COLO829 (cell line): ENCODE results near the gene ITGBL1.

Experiments
- DNase-seq: peaks from one replicate; pipeline ENCODE4 v3.0.0; 2012; ENCODE audit warnings: low spot score

ITGBL1 gene

DNA sequence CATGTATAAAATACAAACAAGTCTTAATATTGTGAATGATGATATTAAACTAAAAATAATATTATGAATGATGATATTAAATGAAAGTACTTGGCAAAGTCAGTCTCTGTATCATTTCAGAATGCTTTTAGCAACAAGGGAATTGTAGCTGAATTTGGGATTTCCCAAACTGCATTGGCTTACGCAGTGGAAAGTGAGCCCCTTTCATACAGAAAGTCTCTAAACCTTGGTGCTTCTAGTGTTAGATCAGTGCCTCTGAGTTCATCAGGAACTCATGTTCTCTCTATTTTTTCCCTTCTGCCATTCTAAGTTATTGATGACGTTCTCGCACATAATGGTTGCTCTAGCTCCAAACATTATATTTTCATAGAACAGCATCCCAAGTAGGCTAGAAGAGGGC, 300.0 kb downstream of the ITGBL1 start:
- DNase-seq, result no peak

DNA sequence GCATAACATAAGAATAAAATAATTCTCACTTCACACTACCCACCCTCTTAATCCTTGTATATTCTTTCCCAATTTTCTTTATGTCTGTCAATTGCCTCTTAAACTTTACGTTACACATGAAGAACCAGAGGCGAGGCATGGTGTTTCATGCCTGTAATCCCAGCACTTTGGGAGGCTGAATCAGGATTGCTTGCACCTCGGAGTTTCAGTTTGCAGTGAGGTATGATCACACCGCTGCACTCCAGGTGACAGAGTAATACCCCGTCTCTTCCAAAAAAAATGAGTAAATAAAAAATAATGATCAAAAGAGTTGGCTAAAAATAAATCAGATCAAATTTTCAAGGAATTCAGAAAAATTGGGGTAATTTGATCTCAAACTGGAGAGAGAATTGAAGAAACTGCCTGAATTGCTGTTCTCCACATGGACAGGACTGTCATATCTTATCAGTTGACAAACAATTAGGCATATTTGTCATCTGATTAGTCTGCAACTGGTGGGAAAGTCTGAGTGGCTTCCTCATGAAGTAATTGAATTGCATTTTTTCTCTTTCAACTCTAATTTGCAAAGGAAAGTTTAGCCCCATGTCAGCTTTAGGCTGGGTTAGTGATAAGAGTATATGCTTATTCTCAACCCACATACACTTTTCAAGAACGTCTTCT, 302.9 kb downstream of the ITGBL1 start:
- no peak for DNase-seq

DNA sequence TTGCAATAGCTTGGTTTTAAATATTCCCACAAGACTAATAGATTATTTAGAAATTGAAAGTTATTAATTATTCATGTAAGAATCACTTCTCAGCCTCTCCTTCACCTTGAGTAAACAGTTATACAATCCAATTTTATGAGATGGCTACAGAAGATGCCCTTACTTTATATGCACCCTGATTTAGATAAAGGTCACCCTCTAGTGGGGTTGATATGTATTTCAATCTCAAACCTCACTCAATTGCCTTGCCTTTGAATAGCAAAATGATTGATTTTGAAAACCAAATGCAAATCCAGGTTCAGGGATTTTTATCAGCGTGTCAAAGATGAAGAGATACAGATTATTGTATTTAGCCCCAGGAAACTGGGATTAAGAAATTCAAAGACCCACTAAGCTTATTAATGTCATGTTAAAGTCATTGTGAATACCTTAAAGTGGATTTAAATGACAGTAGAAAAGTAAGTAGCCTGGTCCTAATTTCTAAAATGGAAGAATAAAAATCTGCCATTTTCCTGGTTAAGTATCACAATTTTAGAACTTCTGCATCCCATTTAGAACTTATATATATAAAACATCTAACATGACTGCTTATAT, 305.1 kb downstream of the ITGBL1 start:
- DNase-seq, result peak; percentile 40

DNA sequence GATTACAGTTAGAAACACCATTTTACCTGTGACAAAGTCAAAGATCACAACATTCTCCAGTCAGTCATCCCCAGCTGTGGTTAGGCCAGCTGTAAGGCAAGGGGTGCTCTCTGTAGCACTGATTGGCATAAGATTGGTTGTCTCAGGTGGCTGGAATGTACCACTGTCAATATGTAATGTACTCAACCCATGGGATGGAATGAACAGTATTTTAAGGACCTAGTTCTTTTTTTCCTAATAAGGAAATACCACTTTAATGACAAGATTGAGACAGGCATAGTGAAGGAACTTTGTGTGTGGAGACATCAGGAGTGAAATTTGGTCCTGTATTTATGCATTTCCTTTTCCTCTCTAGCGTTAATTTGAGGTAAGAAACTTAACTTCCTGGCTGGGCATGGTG, 310.7 kb downstream of the ITGBL1 start:
- no peak for DNase-seq
